ENCODE data around the gene VSIR.

The VSIR gene

DNA sequence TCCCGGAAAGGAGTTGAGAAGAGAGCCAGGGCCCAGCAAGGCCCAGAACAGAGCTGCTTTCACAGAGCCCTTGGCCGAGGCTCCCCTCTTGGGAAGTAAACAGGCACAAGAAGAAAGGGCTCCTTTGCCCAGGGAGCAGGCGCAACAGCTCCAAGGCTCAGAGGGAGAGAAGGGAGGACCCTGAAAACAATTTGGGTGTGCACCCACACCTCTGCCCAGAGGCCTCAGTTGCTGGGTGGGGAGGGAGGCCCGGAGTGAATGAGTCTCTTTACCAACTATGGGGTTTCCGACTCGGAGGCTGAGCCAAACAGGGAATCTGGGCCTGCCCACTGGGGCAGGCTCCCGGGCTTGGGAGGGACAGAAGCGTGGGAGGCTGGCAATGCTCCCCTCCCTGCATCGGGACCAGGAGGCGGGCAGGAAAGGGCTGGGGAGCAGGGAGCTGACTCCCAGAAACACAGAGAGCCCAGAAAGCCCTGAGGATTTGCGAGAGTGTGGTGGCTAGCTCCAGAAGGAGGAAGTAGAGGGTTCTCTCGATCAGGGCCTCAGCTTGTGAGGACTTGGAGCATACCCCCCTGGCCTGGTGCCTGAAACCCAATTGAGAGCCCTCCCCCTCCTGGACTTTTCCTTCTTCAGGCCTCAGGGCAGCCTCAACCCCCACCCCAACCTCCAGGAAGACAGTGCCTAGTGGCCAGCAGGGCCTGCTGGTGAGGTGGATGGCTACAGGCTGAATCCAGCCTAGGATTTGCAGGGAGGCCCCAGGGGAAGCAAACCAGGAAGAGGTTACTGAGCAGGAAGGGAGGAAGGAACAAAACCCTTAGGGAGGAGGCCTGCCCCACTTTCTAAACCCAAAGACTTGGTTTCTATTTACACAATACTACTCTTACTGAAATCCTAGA, 59.9 kb downstream of the VSIR start:
- Histone ChIP-seq H3K4me1 (ENCODE audit: control insufficient read depth in 1 of 2, insufficient read depth in 2 of 2, low read length in 2 of 2) (peaks cover 24 to 58% of the 10 kb centered on the region in 2 donors), H3K9me3 (ENCODE audit: control insufficient read depth in 1 of 2, low read length in 2 of 2) (no peaks in the 10 kb centered on the region), H3K36me3 (ENCODE audit: control insufficient read depth in 1 of 2, insufficient read depth in 2 of 2, low read length in 2 of 2) (no peaks in the 10 kb centered on the region), H3K4me3 (ENCODE audit: low read depth in 1 of 2, low read length in 2 of 2) (peak overlapping the region in 1 of 2 donors; percentile 36), H3K27ac (ENCODE audit: low read length) (peak overlapping the region; percentile 89), H3K27me3 (ENCODE audit: low read depth, low read length) (no peaks in the 10 kb centered on the region)

DNA sequence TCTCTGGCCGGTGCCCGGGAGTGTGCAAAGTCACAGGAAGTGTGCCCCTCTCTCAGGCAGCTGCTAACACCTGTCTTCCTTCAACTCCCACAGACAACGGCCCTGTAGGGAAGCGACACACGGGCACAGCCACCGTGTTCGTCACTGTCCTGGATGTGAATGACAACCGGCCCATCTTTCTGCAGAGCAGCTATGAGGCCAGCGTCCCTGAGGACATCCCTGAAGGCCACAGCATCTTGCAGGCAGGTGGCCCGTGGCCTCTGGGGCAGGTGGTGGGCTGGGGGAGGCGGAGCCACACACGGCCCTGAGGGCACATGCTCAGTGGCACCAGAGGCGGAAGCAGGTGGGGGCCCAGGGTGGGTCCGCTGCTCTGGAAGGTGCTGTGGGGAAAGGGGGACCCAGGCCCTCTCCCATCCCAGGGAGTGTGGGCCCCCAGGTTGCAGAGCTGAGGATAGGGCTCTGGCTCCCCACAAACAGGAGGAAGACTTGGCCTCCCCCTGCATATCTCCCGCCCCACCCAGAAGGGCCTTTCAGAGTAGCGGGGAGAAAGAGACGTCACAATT, 60.7 kb downstream of the VSIR start:
- H3K4me3 ChIP-seq (ENCODE audit: low read depth in 1 of 2, low read length in 2 of 2), result no peak overlapping the region
- peaks cover 24 to 57% of the 10 kb centered on the region in 2 donors for H3K4me1 ChIP-seq (ENCODE audit: control insufficient read depth in 1 of 2, insufficient read depth in 2 of 2, low read length in 2 of 2)
- H3K36me3 ChIP-seq (ENCODE audit: control insufficient read depth in 1 of 2, insufficient read depth in 2 of 2, low read length in 2 of 2), result no peaks in the 10 kb centered on the region

DNA sequence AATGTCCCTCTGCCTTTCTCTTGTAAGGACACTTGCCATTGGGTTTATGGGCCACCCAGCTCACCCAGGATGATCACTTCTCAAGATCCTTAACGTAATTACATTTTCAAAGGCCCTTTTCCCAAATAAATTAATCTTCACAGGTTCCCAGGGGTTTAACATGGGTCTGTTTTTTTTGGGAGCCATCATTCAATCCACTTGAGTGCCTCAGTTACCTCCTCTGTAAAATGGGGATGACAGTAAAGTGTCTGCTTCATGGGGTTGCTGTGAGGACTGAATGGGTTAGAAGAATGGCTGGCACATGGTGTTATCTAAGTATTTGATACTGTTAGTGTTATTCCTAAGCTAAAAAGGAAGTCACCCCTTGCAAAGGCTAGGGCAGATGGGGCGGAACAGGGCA, 61.1 kb downstream of the VSIR start:
- Histone ChIP-seq H3K27me3 (ENCODE audit: low read depth, low read length) (no peaks in the 10 kb centered on the region), H3K4me1 (ENCODE audit: control insufficient read depth in 1 of 2, insufficient read depth in 2 of 2, low read length in 2 of 2) (peaks cover 24 to 52% of the 10 kb centered on the region in 2 donors), H3K9me3 (ENCODE audit: control insufficient read depth in 1 of 2, low read length in 2 of 2) (no peaks in the 10 kb centered on the region), H3K36me3 (ENCODE audit: control insufficient read depth in 1 of 2, insufficient read depth in 2 of 2, low read length in 2 of 2) (no peaks in the 10 kb centered on the region), H3K27ac (ENCODE audit: low read length) (peak overlapping the region; percentile 89), H3K4me3 (ENCODE audit: low read depth in 1 of 2, low read length in 2 of 2) (no peak overlapping the region)

More for the DNA sequence above, 60.7 kb downstream of the VSIR start:
- Histone ChIP-seq H3K9me3 (ENCODE audit: control insufficient read depth in 1 of 2, low read length in 2 of 2) (no peaks in the 10 kb centered on the region), H3K27me3 (ENCODE audit: low read depth, low read length) (no peaks in the 10 kb centered on the region), H3K27ac (ENCODE audit: low read length) (peak overlapping the region; percentile 89)

DNA sequence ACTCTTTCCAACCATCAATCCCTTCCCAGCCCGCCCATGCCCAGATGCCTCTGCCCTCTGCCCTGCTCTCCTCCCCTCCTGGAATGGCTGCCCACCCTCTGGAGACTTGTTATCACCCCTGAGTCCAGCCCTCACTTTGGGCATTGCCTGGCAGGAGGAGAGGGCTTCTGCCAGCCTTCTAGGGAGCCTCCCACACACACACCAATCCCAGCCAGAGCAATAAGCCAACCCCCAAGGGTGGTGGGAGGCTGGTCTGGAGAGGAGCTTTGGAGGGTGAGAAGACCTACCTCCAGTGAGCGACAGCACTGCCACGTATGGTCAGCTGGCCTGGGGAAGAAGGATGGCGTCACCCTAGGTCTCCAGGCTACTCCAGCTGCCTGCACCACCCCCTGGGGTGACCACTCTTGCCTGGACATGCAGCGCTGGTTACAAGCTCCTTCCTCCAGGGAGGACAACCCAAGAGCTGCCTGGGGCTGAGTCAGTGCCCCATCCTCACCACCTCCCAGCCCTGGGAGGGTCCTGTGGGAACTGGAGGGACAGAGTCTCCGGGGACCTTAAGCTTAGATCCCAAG, 62.2 kb downstream of the VSIR start:
- Histone ChIP-seq H3K27ac (ENCODE audit: low read length) (no peak overlapping the region), H3K4me3 (ENCODE audit: low read depth in 1 of 2, low read length in 2 of 2) (no peak overlapping the region), H3K36me3 (ENCODE audit: control insufficient read depth in 1 of 2, insufficient read depth in 2 of 2, low read length in 2 of 2) (no peaks in the 10 kb centered on the region), H3K4me1 (ENCODE audit: control insufficient read depth in 1 of 2, insufficient read depth in 2 of 2, low read length in 2 of 2) (peaks cover 24 to 45% of the 10 kb centered on the region in 2 donors), H3K27me3 (ENCODE audit: low read depth, low read length) (no peaks in the 10 kb centered on the region), H3K9me3 (ENCODE audit: control insufficient read depth in 1 of 2, low read length in 2 of 2) (no peaks in the 10 kb centered on the region)

DNA sequence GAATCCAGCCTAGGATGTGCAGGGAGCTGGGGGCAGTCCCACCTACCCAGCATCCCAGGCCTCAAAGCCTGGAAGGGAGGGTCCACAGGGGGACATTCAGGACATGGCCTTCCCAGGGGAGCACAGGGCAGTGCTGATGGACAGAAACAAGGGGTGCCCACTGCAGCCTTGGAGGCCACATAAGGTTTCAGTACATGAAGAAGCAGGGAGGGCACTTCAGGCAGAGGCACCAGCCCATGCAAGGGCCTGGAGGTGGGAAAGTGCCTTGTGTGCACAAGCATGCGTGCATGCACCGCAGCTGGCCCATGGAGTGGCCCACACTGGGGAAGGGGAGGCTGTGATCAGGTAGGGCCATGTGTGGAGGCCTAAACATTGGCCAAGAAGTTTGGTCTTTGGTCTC, 62.8 kb downstream of the VSIR start:
- no peak overlapping the region for H3K4me3 ChIP-seq (ENCODE audit: low read depth in 1 of 2, low read length in 2 of 2)
- no peaks in the 10 kb centered on the region for H3K27me3 ChIP-seq (ENCODE audit: low read depth, low read length)
- no peaks in the 10 kb centered on the region for H3K36me3 ChIP-seq (ENCODE audit: control insufficient read depth in 1 of 2, insufficient read depth in 2 of 2, low read length in 2 of 2)
- H3K4me1 ChIP-seq (ENCODE audit: control insufficient read depth in 1 of 2, insufficient read depth in 2 of 2, low read length in 2 of 2), result peaks cover 24 to 42% of the 10 kb centered on the region in 2 donors
- no peaks in the 10 kb centered on the region for H3K9me3 ChIP-seq (ENCODE audit: control insufficient read depth in 1 of 2, low read length in 2 of 2)
- no peak overlapping the region for H3K27ac ChIP-seq (ENCODE audit: low read length)

DNA sequence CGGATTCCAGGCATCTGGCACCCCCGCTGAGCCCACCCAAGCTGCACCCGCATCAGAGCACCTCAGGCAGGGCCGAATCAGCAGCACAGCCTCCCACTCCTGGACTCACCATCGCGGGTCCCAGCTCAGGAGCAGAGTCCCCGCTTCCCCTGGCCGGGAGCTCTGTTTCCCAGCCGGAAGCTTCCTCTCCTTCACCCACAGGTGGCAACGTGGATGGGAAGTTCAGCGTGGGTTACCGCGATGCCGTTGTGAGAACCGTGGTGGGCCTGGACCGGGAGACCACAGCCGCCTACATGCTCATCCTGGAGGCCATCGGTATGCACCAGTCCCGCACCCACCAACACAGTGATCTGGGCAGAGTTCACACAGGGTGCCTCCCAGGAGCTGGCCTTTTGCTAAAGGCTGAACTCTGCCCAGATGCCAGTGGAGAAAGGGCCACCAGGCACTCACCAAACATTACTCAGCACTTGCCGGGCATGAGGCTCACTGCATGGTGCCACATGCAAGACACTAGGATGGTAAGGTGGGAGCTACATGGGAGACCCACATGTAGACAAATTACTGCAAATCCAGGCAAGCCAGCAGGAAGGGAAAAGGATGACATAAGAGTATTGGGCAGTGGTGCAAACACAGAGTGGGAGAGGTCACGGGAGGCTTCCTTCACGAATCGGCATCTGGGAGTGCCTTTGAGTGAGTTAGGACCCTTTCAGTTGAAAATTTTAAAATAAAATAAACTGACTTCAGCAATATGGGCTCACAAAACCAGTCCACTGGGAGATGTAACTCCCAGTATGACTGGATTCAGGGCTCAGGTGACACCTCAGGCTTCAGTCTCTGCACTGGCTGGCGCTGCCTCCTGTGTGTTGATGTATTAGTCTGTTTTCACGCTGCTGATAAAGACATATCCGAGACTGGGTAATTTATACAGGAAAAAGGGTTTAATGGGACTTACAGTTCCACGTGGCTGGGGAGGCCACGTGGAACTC, 64.1 kb downstream of the VSIR start:
- no peak overlapping the region for H3K27ac ChIP-seq (ENCODE audit: low read length)
- peaks cover 16 to 28% of the 10 kb centered on the region in 2 donors for H3K4me1 ChIP-seq (ENCODE audit: control insufficient read depth in 1 of 2, insufficient read depth in 2 of 2, low read length in 2 of 2)
- no peaks in the 10 kb centered on the region for H3K36me3 ChIP-seq (ENCODE audit: control insufficient read depth in 1 of 2, insufficient read depth in 2 of 2, low read length in 2 of 2)
- H3K27me3 ChIP-seq (ENCODE audit: low read depth, low read length), result no peaks in the 10 kb centered on the region
- H3K4me3 ChIP-seq (ENCODE audit: low read depth in 1 of 2, low read length in 2 of 2), result no peak overlapping the region
- H3K9me3 ChIP-seq (ENCODE audit: control insufficient read depth in 1 of 2, low read length in 2 of 2), result no peaks in the 10 kb centered on the region

DNA sequence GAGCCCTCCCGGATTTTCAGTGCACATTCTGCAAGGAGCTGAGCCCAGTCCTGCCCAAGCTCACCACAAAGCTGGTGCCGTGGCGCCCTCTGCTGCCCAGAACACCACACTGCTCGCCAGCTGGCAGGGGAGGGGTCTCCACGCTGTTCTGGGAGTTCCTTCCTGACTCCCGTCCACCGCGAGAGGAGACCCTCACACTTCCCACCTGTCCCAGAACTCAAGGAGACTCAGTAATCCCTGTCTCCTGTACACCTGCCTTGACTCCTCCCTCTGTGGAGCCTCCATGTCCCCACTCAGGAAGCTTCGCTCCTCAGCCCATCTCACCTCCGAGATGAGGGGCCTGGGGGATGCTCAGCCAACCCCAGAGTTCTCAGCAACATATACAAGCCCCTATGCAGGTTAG, 65.0 kb downstream of the VSIR start:
- H3K27me3 ChIP-seq (ENCODE audit: low read depth, low read length), result no peaks in the 10 kb centered on the region
- no peak overlapping the region for H3K4me3 ChIP-seq (ENCODE audit: low read depth in 1 of 2, low read length in 2 of 2)
- peaks cover 8 to 19% of the 10 kb centered on the region in 2 donors for H3K4me1 ChIP-seq (ENCODE audit: control insufficient read depth in 1 of 2, insufficient read depth in 2 of 2, low read length in 2 of 2)
- H3K9me3 ChIP-seq (ENCODE audit: control insufficient read depth in 1 of 2, low read length in 2 of 2), result no peaks in the 10 kb centered on the region
- no peak overlapping the region for H3K27ac ChIP-seq (ENCODE audit: low read length)
- no peaks in the 10 kb centered on the region for H3K36me3 ChIP-seq (ENCODE audit: control insufficient read depth in 1 of 2, insufficient read depth in 2 of 2, low read length in 2 of 2)

DNA sequence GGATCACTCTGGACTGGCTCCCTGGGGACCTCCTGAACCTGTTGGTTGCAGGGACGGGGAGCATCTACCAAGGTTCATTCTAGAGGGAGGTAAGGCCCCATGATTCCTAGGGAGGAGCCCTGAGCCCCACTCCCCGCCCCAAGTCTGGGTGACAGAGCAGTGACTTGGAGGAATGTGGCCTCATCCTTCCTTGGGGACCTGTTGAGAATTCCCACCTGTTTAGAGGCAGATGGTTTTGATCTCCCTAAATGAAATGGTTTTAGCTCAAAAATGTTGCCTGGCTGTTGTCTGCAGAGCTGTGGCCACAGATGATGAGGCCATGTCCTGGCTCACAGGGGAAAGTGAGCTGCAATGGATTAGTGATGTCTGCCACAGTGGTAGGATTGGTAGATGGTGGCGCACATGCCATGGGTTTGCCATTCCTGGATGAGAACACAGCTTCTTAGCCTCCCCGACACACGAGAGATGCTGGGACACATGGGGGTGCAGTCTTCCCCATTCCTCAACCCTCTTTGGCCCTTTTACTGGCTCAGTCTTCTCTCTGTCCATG, 66.0 kb downstream of the VSIR start:
- Histone ChIP-seq H3K27ac (ENCODE audit: low read length) (no peak overlapping the region), H3K27me3 (ENCODE audit: low read depth, low read length) (no peaks in the 10 kb centered on the region), H3K4me1 (ENCODE audit: control insufficient read depth in 1 of 2, insufficient read depth in 2 of 2, low read length in 2 of 2) (peaks cover 0 to 12% of the 10 kb centered on the region in 2 donors), H3K36me3 (ENCODE audit: control insufficient read depth in 1 of 2, insufficient read depth in 2 of 2, low read length in 2 of 2) (no peaks in the 10 kb centered on the region), H3K4me3 (ENCODE audit: low read depth in 1 of 2, low read length in 2 of 2) (no peak overlapping the region), H3K9me3 (ENCODE audit: control insufficient read depth in 1 of 2, low read length in 2 of 2) (no peaks in the 10 kb centered on the region)

DNA sequence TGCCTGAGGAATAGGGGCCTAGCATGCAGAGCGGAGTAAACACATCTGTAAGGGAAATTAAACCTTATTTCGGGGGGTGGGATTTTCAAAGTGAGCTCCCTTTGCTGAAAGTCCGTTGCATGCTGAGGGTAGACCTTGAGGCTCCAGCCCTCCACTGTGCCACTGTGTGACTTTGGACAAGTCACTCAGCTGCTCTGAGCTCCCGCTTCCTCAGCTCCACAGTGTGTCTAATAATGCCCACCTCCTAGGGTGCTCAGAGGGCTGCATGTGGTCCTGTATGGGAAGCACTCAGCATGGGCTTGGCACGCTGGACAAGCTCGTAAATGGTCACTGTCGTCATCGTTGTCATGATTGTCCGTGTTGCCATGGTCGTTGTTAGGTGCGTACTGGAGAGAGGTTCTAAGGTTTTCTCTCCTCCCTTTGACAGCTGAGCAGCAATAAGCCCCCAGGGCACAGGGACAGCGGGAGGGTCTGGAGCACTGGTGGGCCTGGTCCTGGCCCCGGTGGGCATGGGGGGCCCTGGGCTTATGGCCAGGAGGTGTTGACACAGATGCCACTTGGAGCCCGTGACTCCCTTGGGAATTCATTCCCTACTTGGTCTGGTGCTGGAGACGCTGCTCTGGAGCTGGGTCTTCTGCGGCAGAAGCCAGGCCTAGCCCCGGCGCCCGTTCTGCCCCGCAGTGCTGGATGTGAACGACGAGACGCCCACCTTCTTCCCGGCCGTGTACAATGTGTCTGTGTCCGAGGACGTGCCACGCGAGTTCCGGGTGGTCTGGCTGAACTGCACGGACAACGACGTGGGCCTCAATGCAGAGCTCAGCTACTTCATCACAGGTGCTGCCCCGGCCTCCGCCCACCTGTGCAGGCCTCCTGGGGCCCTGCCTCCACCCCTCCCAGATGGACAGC, 66.9 kb downstream of the VSIR start:
- H3K36me3 ChIP-seq (ENCODE audit: control insufficient read depth in 1 of 2, insufficient read depth in 2 of 2, low read length in 2 of 2), result no peaks in the 10 kb centered on the region
- H3K4me1 ChIP-seq (ENCODE audit: control insufficient read depth in 1 of 2, insufficient read depth in 2 of 2, low read length in 2 of 2), result peaks cover 0 to 12% of the 10 kb centered on the region in 2 donors
- no peak overlapping the region for H3K27ac ChIP-seq (ENCODE audit: low read length)
- H3K4me3 ChIP-seq (ENCODE audit: low read depth in 1 of 2, low read length in 2 of 2), result no peak overlapping the region
- no peaks in the 10 kb centered on the region for H3K9me3 ChIP-seq (ENCODE audit: control insufficient read depth in 1 of 2, low read length in 2 of 2)
- H3K27me3 ChIP-seq (ENCODE audit: low read depth, low read length), result no peaks in the 10 kb centered on the region

DNA sequence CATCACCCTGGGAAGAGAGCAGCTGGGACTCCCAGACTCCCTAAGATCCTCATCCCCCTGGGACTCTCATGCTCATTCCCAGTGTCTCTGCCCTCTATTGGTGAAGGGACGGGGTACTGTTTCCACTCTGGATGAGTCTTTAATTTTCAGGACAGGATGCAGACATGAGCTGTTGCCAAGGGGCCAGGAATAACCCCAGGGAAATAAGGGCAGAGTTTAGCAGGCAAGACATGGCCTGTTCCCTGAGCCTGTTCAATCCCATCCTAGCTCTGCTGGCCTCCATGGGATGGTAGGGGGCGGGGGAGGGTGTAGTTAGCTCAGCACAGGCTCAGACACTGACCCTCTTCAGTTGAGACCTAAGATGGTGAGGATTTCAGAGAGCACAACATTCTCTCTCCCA, 67.7 kb downstream of the VSIR start:
- Histone ChIP-seq H3K36me3 (ENCODE audit: control insufficient read depth in 1 of 2, insufficient read depth in 2 of 2, low read length in 2 of 2) (no peaks in the 10 kb centered on the region), H3K4me1 (ENCODE audit: control insufficient read depth in 1 of 2, insufficient read depth in 2 of 2, low read length in 2 of 2) (peaks cover 0 to 12% of the 10 kb centered on the region in 2 donors), H3K9me3 (ENCODE audit: control insufficient read depth in 1 of 2, low read length in 2 of 2) (no peaks in the 10 kb centered on the region), H3K27me3 (ENCODE audit: low read depth, low read length) (no peaks in the 10 kb centered on the region), H3K27ac (ENCODE audit: low read length) (no peak overlapping the region), H3K4me3 (ENCODE audit: low read depth in 1 of 2, low read length in 2 of 2) (no peak overlapping the region)
